HG02981 (cell line): ENCODE data around the gene ARHGEF11.

Experiments used
- ATAC-seq: cut with Tn5 transposase; IDR thresholded peaks from one replicate; pipeline ENCODE4 v1.9.1; 2021; ENCODE audit warnings: mild to moderate bottlenecking, moderate library complexity; ENCODE audit not compliant: unreplicated experiment

Gene ARHGEF11

GRCh38 chr1:157001304-157001703 is 44.2 kb downstream of the ARHGEF11 start:
- no peak for ATAC-seq

GRCh38 chr1:157000686-157001085 is 44.9 kb downstream of the ARHGEF11 start:
- ATAC-seq, result no peak

- no peak for ATAC-seq
Measured at GRCh38 chr1:156999596-157000320, 45.8 kb downstream of the ARHGEF11 start.

GRCh38 chr1:156998840-156999500 is 46.6 kb downstream of the ARHGEF11 start:
- no peak for ATAC-seq

GRCh38 chr1:156998301-156998700 is 47.2 kb downstream of the ARHGEF11 start:
- ATAC-seq, result no peak

- ATAC-seq, result no peak
Measured at GRCh38 chr1:156995412-156995811, 50.1 kb downstream of the ARHGEF11 start.

GRCh38 chr1:156994277-156994676 is 51.3 kb downstream of the ARHGEF11 start:
- no peak for ATAC-seq

- no peak for ATAC-seq
Measured at GRCh38 chr1:156993426-156994147, 52.0 kb downstream of the ARHGEF11 start.

GRCh38 chr1:156992215-156992614 is 53.3 kb downstream of the ARHGEF11 start:
- no peak for ATAC-seq

GRCh38 chr1:156987715-156988114 is 57.8 kb downstream of the ARHGEF11 start:
- ATAC-seq, result no peak

GRCh38 chr1:156980551-156980950 is 65.0 kb downstream of the ARHGEF11 start:
- ATAC-seq, result no peak

GRCh38 chr1:156975084-156975483 is 70.5 kb downstream of the ARHGEF11 start:
- ATAC-seq, result no peak

GRCh38 chr1:156973417-156973816 is 72.1 kb downstream of the ARHGEF11 start:
- ATAC-seq, result no peak

- ATAC-seq, result no peak
Measured at GRCh38 chr1:156970017-156970416, 75.5 kb downstream of the ARHGEF11 start.

- no peak for ATAC-seq
Measured at GRCh38 chr1:156969496-156969895, 76.0 kb downstream of the ARHGEF11 start.

- no peak for ATAC-seq
Measured at GRCh38 chr1:156964441-156964840, 81.1 kb downstream of the ARHGEF11 start.

- no peak for ATAC-seq
Measured at GRCh38 chr1:156963621-156964020, 81.9 kb downstream of the ARHGEF11 start.

GRCh38 chr1:156961709-156962108 is 83.8 kb downstream of the ARHGEF11 start:
- no peak for ATAC-seq

GRCh38 chr1:156959925-156960324 is 85.6 kb downstream of the ARHGEF11 start:
- ATAC-seq, result no peak

GRCh38 chr1:156959414-156959813 is 86.1 kb downstream of the ARHGEF11 start:
- no peak for ATAC-seq

- ATAC-seq, result no peak
Measured at GRCh38 chr1:156958247-156958714, 87.3 kb downstream of the ARHGEF11 start.

- ATAC-seq, result no peak
Measured at GRCh38 chr1:156957634-156958033, 87.9 kb downstream of the ARHGEF11 start.
